Measurements from ENCODE around the gene NAT8.
"Not testable (repeated sequence)": the region's sequence is repeated elsewhere in the genome, so short reads cannot be mapped to it uniquely, and the experiment has no call there.

The NAT8 gene, protein sequence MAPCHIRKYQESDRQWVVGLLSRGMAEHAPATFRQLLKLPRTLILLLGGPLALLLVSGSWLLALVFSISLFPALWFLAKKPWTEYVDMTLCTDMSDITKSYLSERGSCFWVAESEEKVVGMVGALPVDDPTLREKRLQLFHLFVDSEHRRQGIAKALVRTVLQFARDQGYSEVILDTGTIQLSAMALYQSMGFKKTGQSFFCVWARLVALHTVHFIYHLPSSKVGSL

DNA sequence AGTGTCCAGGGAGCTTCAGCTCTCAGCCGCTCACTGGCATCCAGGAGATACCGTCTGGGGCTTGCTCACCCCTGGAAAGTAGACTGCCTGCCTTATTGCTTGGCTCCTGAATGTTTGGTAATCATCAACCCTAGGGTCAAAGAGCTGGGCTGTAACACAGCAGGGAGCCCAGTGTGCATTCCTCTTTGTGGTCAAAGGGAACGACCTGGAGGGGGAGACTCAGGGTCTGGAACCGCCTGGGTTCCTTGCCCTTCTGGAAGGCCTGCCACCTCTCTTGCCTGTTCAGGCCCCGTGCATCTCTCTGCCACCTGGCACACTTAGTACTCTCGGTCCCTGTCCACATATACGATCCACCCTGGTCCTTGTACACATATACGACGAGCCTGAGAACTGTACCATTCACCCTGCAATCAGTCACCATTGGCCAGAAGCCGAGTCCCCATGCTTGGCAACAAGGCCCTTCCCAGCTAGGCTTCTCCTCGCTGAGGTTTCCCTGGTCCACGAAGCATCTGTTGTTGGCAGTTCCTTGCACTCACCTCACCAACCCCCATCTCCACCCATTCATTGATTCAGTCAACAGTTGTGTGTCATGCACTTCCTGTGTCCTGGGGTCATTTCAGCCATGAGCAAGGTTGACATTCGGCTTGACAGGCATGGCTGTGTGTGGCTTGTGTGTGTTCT, at the start of gene NAT8:
Gene NAT8 (minus strand): TSS at position 85 of the 681 bp plus-strand sequence. CDS start 794 bp downstream, outside the sequence.
- DNase-seq (ENCODE audit: low spot score): no peak
- no peak within 1 kb of the TSS for H3K27ac ChIP-seq

DNA sequence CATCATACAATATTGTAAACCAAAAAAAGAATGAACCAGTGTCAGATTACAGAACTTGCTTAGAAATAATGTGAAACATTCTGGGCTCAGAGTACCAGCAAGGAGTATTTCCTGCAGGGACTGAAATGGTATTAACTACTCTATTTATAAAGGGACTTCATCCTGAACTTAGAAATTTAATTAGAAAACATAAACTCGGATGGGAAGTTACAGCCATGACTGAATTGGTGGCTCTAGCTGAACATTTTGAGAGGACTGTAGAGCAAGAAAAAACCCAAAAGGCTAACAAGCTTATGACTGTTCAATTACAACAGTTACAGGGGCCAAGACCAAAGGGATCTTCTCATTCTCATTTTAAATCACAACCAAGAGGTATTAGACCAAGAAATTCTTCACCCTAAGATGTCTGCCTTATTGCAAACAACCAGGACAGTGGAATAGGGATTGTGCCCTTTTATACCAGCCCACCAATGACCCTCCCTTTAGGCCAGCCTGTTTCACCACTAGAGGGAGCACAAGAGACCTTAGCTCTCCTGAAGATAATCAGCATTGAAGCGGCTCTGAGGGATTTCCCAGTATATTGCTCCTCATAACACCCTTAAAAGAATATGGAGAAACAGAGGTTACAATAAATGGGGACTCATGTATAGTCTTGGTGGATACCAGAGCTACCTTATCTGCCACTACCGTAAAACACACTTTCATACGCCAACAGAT, 48.3 kb upstream of the NAT8 start:
- TF ChIP-seq, protein P1, sequence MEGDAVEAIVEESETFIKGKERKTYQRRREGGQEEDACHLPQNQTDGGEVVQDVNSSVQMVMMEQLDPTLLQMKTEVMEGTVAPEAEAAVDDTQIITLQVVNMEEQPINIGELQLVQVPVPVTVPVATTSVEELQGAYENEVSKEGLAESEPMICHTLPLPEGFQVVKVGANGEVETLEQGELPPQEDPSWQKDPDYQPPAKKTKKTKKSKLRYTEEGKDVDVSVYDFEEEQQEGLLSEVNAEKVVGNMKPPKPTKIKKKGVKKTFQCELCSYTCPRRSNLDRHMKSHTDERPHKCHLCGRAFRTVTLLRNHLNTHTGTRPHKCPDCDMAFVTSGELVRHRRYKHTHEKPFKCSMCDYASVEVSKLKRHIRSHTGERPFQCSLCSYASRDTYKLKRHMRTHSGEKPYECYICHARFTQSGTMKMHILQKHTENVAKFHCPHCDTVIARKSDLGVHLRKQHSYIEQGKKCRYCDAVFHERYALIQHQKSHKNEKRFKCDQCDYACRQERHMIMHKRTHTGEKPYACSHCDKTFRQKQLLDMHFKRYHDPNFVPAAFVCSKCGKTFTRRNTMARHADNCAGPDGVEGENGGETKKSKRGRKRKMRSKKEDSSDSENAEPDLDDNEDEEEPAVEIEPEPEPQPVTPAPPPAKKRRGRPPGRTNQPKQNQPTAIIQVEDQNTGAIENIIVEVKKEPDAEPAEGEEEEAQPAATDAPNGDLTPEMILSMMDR (conservative IDR thresholded peaks at IDR 0.05; ENCODE audit: low read depth): peak; percentile 75
- CTCF ChIA-PET: interaction anchor here (0.5 to 0.6 kb wide), 2 partner anchors 435 to 1202 kb away, joined by 3 read pairs; no protein-coding TSS in a partner anchor
- DNase-seq (ENCODE audit: low spot score): peak; percentile 12
- H3K27ac ChIP-seq; POLR2A ChIA-PET (ENCODE audit: low non-redundant PET): not testable (repeated sequence)

More for the DNA sequence above, at the start of gene NAT8:
- ChIA-PET CTCF (interaction anchor here (0.5 kb wide), 1 partner anchor 14 kb away, joined by 3 read pairs; no protein-coding TSS in a partner anchor), POLR2A (ENCODE audit: low non-redundant PET) (no interaction called here)
- TF ChIP-seq, protein P1 (conservative IDR thresholded peaks at IDR 0.05; ENCODE audit: low read depth): no peak

DNA sequence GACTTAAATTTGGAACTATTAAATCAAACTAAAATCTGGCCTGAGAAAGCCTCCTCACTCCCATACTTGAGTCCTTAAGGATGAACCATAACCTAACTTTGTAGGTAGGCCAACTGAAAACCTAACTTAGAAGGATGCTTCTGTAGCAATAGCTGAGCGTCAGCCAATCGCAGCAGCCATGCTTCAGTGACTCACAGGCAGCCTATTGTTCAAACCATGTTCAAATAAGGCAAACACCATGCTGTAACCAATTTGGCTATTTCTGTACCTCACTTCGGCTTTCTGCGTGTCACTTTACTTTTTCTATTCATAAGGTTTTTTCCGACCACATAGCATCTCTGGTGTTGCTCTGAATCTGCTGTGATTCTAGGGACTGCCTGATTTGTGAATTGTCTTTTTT, 46.3 kb upstream of the NAT8 start:
- DNase-seq (ENCODE audit: low spot score); POLR2A ChIA-PET (ENCODE audit: low non-redundant PET); CTCF ChIA-PET; H3K27ac ChIP-seq: not testable (repeated sequence)

DNA sequence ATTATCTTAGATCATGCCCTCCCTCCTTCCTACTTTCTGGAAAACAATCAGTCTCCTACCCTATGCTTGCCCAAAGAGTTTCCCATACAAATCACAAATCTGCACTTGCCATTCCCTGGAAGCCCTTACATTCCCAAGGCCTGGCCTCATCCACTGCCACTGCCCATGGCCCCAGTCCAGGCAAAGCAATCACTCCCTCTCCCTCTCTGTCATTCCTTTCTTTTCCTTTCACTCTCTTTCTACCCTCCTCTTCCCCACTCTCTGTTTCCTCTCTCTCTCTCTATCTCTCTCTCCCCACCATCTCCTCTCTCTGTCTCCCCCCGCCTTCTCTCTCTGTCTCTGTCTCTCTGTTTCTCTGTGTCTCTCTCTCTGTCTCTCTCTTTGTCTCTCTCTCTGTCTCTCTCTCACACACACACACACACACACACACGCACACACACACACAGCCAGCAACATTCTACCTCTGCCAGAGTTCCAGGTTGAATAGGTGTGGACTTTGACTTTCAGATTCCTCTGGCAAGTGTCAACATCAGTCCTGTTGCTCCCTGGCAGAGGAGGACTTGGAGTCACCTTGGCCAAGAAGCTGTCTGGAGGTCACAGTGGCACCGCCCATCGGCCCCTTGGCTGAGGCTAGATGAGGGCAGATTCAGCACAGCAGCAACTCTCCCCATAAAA, 43.7 kb upstream of the NAT8 start:
- ChIA-PET POLR2A (ENCODE audit: low non-redundant PET) (no interaction called here), CTCF (no interaction called here)
- TF ChIP-seq, protein P1 (conservative IDR thresholded peaks at IDR 0.05; ENCODE audit: low read depth): no peak
- H3K27ac ChIP-seq: no peak overlapping the region
- no peak for DNase-seq (ENCODE audit: low spot score)

DNA sequence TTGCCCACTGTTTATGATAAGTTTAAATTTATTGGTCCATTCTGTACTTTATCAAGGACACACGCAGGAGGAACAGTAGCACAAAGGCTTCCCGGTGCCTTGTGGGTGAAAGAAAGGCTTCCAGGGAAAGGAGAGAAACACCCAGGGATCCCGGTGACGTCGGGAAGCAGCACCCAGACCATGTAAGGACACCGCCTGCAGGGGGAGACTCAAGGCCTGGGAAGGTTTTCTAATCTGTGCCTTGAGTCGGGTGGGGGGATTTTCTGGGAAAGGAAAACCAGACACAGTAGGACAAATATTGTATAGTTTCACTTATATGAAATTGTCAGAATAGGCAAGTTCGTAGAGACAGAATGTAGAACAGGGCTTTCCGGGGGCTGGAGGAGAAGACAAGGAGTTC, 42.7 kb upstream of the NAT8 start:
- POLR2A ChIA-PET (ENCODE audit: low non-redundant PET); CTCF ChIA-PET; H3K27ac ChIP-seq; DNase-seq (ENCODE audit: low spot score): not testable (repeated sequence)

DNA sequence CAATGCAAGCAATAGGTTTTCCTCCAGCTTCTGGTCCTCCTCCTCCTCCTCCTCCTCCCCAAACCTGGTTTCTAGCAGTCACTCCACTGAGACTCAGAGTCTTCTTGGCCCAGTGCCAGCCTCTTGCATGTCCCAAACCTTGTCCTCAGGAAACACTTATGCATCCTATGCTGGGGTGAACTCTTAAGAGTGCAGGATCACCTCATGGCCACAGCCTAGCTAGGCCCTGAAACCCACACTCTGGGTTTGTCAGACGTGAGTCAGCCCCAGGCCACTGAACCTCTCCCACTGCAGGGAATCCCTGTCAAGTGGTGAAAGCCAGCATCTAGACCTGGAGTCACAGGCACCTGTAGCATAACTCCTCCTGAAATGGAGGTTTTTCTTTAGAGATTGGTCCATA, 42.1 kb upstream of the NAT8 start:
- CTCF ChIA-PET; POLR2A ChIA-PET (ENCODE audit: low non-redundant PET); DNase-seq (ENCODE audit: low spot score); H3K27ac ChIP-seq: not testable (repeated sequence)

DNA sequence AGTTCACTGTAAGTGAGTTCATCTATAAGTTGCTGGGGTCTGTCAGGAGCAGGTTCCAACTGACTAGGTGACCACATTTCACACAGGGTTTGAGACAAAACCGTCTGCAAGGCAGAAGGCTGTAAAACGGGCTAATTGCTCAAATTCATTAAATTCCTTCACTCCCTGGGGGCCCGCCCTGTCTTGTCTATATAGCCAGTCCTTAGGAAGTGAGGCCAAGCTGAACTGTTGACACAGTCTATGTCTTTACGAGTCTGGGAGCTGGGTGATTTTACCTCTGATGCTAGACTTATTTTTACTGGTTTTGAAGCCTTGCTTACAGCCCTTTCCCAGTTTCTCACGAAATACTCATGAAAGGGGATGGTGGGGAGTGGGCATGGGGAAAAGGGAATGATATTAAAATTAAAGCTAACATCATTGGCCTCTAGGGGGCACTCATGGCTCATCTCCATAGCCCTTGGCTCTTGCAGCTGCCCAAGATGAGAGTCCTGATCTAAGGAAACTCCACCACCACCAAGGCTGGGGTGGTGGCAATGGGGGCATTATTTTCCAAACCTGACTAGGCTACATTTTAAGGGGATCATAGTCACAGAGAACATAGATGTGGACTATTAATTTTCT, 37.8 kb upstream of the NAT8 start:
- CTCF ChIA-PET: interaction anchor here (0.5 to 0.7 kb wide), 3 partner anchors 15 to 638 kb away, joined by 3 to 4 read pairs (median 3); no protein-coding TSS in a partner anchor
- TF ChIP-seq, protein P1 (conservative IDR thresholded peaks at IDR 0.05; ENCODE audit: low read depth): peak; percentile 29
- DNase-seq (ENCODE audit: low spot score); H3K27ac ChIP-seq; POLR2A ChIA-PET (ENCODE audit: low non-redundant PET): not testable (repeated sequence)

DNA sequence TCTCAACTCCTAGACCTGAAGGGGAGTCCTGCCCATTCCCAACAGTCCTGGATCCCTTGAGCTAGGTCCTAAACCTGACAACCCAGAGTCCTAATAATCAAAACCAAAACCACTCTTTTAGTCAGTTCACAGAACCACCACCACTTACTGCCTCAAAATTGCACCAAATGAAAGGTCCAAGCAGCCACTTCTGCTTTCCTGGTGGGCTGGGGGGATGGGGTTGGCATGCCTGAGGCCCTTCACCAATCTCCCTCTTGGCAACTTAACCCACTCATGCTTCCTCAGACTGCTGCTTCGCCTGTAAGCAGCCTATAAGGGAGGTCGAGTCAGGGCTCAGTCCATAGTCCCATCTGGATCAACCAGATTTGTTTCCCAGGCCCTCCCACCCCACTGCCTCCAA, 37.0 kb upstream of the NAT8 start:
- DNase-seq (ENCODE audit: low spot score); H3K27ac ChIP-seq; CTCF ChIA-PET; POLR2A ChIA-PET (ENCODE audit: low non-redundant PET): not testable (repeated sequence)

DNA sequence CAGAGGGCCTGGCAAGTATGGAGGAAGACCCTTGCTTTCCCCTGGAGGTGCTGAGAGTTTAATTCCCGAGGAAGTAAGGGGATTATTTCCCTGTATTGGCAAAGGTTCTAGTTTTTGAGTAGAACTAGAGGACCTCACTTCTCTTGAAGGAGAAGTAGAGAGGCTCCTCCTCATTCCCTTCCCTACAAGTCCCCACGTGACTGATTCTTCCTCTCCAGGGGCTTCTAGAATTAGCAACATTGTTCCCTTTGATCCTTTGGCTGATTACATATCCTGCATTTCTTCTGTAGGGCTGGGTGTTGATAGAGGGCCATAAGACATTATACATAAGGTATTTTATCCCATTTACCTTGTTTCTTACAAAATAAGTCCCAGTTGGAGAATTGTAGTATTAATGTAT, 35.8 kb upstream of the NAT8 start:
- CTCF ChIA-PET; POLR2A ChIA-PET (ENCODE audit: low non-redundant PET): not testable (repeated sequence)

DNA sequence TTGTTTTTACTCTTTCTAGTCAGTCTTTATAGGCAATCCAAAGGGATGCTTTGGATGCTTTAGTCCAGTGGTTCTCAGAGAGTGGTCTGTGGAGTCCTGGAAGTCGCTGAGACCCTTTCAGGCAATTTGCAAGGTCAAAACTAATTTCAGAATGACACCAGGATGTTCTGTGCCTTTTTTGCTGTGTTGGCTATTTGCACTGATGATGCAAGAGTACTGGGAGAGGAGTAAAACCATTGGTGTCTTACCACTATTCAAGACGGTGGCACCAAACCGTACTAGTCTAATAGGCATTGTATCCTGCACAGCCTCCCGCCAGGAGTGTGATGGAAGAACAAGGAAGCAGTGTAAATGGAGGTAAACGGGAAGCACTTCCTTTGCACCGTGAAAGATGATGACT, 34.0 kb upstream of the NAT8 start:
- H3K27ac ChIP-seq; POLR2A ChIA-PET (ENCODE audit: low non-redundant PET); DNase-seq (ENCODE audit: low spot score); CTCF ChIA-PET: not testable (repeated sequence)

More for the DNA sequence above, 35.8 kb upstream of the NAT8 start:
- DNase-seq (ENCODE audit: low spot score); H3K27ac ChIP-seq: not testable (repeated sequence)

DNA sequence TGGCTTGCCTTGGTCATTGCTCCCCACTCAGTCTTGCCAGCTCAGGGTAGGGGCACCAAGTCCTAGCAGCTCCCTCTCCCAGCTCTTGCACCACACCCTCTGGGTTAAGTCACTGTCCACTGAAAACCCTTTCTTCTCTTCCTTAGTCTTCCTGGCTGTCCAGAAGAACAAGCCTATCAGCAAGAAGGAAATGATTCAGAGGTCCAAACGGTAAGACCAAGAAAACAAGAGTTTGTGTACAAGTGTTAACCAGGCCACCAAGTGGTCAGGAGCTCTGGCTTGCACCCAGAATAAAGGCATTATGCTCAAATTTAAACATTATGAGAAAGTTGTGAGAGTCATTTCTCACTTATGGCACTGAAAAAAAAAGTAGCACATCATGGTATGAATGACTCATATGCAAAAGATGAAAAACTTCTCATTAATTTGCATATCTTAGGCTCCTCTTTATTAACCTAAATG, 32.5 kb upstream of the NAT8 start:
- DNase-seq (ENCODE audit: low spot score); H3K27ac ChIP-seq; CTCF ChIA-PET; POLR2A ChIA-PET (ENCODE audit: low non-redundant PET): not testable (repeated sequence)

Measured in RWPE1 (cell line).